Natural killer cell treated with Interleukin-12 subunit alpha and Interleukin-12 subunit beta and Interleukin-15 and Interleukin-18, amount 100 ng/mL, for 72 hours (primary cell): ENCODE results near the gene YWHAB. TPM values are rescaled to one million over a fixed set of nuclear protein-coding genes. Genes with fewer than 3 reads are reported as not detected.

ENCODE experiments used
- ATAC-seq, 2 donors: fragments of 150-1000 bp; cut with Tn5 transposase in 1 of 2; sonication (Bioruptor Pico), chemical (Tn5 transposase) in 1 of 2; 2 replicates each; pipeline ENCODE4 v1.10.0; 2021
- DNase-seq: peaks from one replicate; pipeline ENCODE4 v3.0.0; 2022; ENCODE audit warnings: low spot score
- H3K27ac Mint-ChIP-seq, 2 donors: 1 replicate in 1 of 2; 2 replicates in 1 of 2; pipeline ENCODE4 v1.8.0; 2022; ENCODE audit warnings: mixed read lengths in 2 of 2, mild to moderate bottlenecking in 1 of 2, moderate library complexity in 1 of 2
- H3K27me3 Mint-ChIP-seq, 2 donors: 1 replicate in 1 of 2; 2 replicates in 1 of 2; pipeline ENCODE4 v1.8.0; 2022; ENCODE audit warnings: mixed read lengths in 2 of 2
- H3K36me3 Mint-ChIP-seq: one replicate; pipeline ENCODE4 v1.8.0; 2022; ENCODE audit warnings: mixed read lengths
- H3K4me1 Mint-ChIP-seq, 2 donors: 1 replicate in 1 of 2; 2 replicates in 1 of 2; pipeline ENCODE4 v1.8.0; 2022; ENCODE audit warnings: low read depth in 2 of 2, mixed read lengths in 2 of 2, mild to moderate bottlenecking in 1 of 2
- H3K4me3 Mint-ChIP-seq: one replicate; pipeline ENCODE4 v1.8.0; 2022; ENCODE audit warnings: mixed read lengths
- H3K9me3 Mint-ChIP-seq: 2 replicates; pipeline ENCODE4 v1.8.0; 2022; ENCODE audit warnings: mixed read lengths
- total RNA-seq, 2 donors: library from RNA; stranded (reverse); gene quantifications; one replicate each; pipeline ENCODE4 v1.2.3, GENCODE V29; 2022

The YWHAB gene
- total RNA-seq, result 100 to 1,000 TPM; 189 to 283 TPM

- H3K9me3 Mint-ChIP-seq, result no peaks in the 10 kb centered on the region
- peaks cover 46 to 50% of the 10 kb centered on the region in 2 donors for H3K4me1 Mint-ChIP-seq
Observed at GRCh38 chr20:44885392-44886265, at the start of gene YWHAB. TSS of gene YWHAB (plus strand) at chr20:44885705. CDS start at chr20:44901534, 15,829 bp downstream.

DNA sequence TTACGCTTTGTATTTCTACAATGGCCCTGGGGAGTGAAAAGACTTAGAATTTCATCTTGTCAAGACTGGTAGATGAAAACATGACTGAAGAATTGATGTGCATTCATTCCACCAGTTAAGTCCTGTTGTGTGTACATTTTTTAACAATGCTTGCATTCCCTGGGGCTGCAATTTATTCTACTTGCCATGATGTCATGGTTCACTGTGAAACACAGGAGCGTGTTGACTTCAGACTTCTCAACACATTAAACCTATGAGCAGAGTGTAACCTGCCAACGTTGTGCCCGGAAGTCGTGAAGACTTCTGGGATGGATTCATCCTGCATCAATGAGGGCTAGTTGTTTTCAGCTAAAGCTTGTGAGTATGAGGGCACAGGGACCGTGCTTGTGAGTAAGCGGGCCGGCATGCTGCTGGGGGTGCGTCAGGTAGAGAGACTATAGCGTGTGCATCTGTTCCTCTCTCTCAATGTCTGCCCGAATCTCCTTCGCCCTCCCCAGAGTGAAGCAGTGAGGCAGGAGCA, 48.8 kb upstream of the YWHAB start:
- Mint-ChIP-seq H3K9me3 (no peaks in the 10 kb centered on the region), H3K4me1 (peaks cover 0 to 7% of the 10 kb centered on the region in 2 donors), H3K27ac (no peak overlapping the region), H3K36me3 (peaks cover 4% of the 10 kb centered on the region), H3K4me3 (no peak overlapping the region), H3K27me3 (peaks cover 18 to 33% of the 10 kb centered on the region in 2 donors)
- no peak for ATAC-seq
- no peak for DNase-seq

More at GRCh38 chr20:44885392-44886265, at the start of gene YWHAB:
- no peaks in the 10 kb centered on the region for H3K36me3 Mint-ChIP-seq
- peak within 1 kb of the TSS; percentile 97 for H3K4me3 Mint-ChIP-seq
- peak within 1 kb of the TSS; percentile 92 to 95 for H3K27ac Mint-ChIP-seq
- H3K27me3 Mint-ChIP-seq, result no peaks in the 10 kb centered on the region
- peak; percentile 99 for ATAC-seq
- peak; percentile 99 for DNase-seq

DNA sequence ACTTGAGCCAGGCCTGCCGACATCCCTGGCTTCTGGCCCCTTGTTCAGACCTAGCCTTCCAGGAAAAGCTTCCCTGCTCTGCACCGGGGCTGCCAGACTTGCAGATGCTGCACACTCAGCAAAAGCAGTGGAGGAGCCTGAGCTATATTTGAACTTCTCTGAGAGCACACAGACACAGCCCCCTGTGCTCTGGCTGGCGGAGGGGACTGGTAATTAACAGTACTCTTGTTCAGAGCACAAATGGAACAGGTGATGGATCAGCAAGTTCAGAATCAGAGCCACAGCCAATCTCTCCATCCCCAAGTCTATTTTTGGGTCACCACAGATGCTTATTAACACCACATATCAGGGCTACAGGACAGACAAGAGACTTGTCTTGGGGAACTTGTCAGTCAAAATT, 47.6 kb upstream of the YWHAB start:
- ATAC-seq (no peak), DNase-seq (no peak)
- peaks cover 4% of the 10 kb centered on the region for H3K36me3 Mint-ChIP-seq
- H3K27ac Mint-ChIP-seq, result no peak overlapping the region
- H3K9me3 Mint-ChIP-seq, result no peaks in the 10 kb centered on the region
- peaks cover 0 to 7% of the 10 kb centered on the region in 2 donors for H3K4me1 Mint-ChIP-seq
- H3K4me3 Mint-ChIP-seq, result no peak overlapping the region
- peaks cover 19 to 27% of the 10 kb centered on the region in 2 donors for H3K27me3 Mint-ChIP-seq

- peaks cover 23 to 26% of the 10 kb centered on the region in 2 donors for H3K27me3 Mint-ChIP-seq
- ATAC-seq (no peak), DNase-seq (no peak)
- no peak overlapping the region for H3K27ac Mint-ChIP-seq
- no peak overlapping the region for H3K4me3 Mint-ChIP-seq
- H3K4me1 Mint-ChIP-seq, result peaks cover 0 to 7% of the 10 kb centered on the region in 2 donors
- peaks cover 4% of the 10 kb centered on the region for H3K36me3 Mint-ChIP-seq
- no peaks in the 10 kb centered on the region for H3K9me3 Mint-ChIP-seq
Observed at GRCh38 chr20:44838521-44838920, 47.0 kb upstream of the YWHAB start.

GRCh38 chr20:44839481-44839880, 46.0 kb upstream of the YWHAB start:
- Mint-ChIP-seq H3K4me3 (no peak overlapping the region), H3K9me3 (no peaks in the 10 kb centered on the region), H3K27ac (no peak overlapping the region), H3K36me3 (peaks cover 4% of the 10 kb centered on the region), H3K27me3 (peaks cover 25 to 26% of the 10 kb centered on the region in 2 donors), H3K4me1 (peaks cover 0 to 7% of the 10 kb centered on the region in 2 donors)
- ATAC-seq (no peak), DNase-seq (no peak)

GRCh38 chr20:44840826-44841225, 44.7 kb upstream of the YWHAB start:
- DNase-seq (no peak), ATAC-seq (no peak)
- peaks cover 4% of the 10 kb centered on the region for H3K36me3 Mint-ChIP-seq
- no peaks in the 10 kb centered on the region for H3K9me3 Mint-ChIP-seq
- peaks cover 23 to 27% of the 10 kb centered on the region in 2 donors for H3K27me3 Mint-ChIP-seq
- no peaks in the 10 kb centered on the region for H3K4me1 Mint-ChIP-seq
- H3K27ac Mint-ChIP-seq, result no peak overlapping the region
- H3K4me3 Mint-ChIP-seq, result no peak overlapping the region

DNA sequence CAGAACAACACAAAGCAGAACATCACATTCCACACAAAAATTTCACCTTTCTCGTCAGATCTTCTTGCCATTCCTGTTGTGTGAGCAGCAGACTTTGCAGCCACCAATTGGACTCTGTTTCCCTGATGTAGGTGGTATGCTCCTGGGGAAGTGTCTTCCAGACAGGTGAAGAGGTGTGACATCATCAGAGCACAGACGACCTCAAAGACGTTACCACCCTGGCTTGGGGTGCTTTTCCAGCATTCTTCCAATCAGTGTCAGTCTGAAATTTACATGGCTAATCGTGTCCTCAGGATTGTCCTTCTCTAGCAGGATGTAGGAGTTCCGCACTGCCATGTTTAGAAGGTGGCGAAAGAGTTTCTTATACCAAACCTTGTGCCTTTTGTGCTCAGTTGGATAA, 43.5 kb upstream of the YWHAB start:
- no peak for DNase-seq
- Mint-ChIP-seq H3K27me3 (peaks cover 23 to 27% of the 10 kb centered on the region in 2 donors), H3K36me3 (peaks cover 4% of the 10 kb centered on the region)

DNA sequence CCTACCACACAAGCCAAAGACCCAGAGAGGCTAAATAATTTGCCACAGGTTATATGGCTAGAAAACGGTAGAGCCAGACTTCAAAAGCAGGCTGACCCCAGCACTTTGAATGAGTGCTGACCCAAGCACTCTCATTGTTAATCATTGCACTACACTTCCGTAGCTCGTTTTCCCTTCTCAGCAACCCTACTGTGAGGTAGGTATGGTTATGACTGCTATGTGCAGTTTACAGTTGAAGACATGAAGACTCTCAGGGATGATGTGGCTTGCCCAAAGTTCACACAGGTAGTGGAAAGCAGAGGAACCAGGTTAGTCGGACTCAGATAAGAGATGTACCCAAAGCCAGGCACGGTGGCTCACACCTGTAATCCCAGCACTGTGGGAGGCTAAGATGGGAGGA, 41.6 kb upstream of the YWHAB start:
- Mint-ChIP-seq H3K27me3 (peaks cover 20 to 27% of the 10 kb centered on the region in 2 donors), H3K27ac (no peak overlapping the region)

More for the DNA sequence above, 43.5 kb upstream of the YWHAB start:
- no peaks in the 10 kb centered on the region for H3K4me1 Mint-ChIP-seq
- ATAC-seq, result no peak
- no peaks in the 10 kb centered on the region for H3K9me3 Mint-ChIP-seq
- no peak overlapping the region for H3K27ac Mint-ChIP-seq
- no peak overlapping the region for H3K4me3 Mint-ChIP-seq

DNA sequence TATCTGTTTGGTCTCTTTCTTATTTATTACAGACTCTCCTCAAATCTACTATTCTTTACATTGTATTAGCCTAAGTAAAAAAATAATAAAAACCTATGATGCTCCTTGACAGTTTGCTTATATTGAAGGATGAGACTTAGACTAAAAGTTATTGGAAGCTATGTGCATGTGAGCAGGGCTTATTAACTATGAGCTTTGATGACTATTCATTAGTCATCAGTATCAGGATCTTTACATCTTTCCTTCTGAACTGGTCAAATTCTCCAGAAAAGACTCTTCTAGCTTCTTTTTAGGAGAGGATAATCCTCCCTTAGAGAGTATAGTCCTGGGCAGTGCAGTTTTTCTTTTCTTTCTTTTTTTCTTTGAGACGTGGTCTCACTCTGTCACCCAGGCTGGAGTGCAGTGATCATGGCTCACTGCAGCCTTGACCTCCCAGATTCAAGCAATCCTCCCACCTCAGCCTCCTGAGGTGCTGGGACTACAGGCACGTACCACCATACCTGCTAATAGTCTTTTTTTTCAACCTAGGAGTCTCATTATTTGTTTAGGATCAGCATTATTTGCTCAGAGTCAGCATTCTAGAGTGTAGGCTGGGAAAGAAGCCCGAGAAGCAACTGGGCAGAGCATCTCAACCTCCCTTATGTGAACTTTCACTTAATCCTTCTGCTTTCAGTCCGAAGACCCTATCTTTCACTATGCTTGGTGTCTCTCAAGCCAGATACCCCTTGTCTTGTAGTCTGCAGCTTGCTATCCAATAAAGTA, 37.1 kb upstream of the YWHAB start:
- ATAC-seq (no peak), DNase-seq (no peak)
- Mint-ChIP-seq H3K36me3 (no peaks in the 10 kb centered on the region), H3K27me3 (peaks cover 13 to 19% of the 10 kb centered on the region in 2 donors), H3K27ac (no peak overlapping the region), H3K4me1 (no peaks in the 10 kb centered on the region), H3K9me3 (no peaks in the 10 kb centered on the region), H3K4me3 (no peak overlapping the region)

More for the DNA sequence above, 41.6 kb upstream of the YWHAB start:
- ATAC-seq (no peak), DNase-seq (no peak)
- Mint-ChIP-seq H3K4me1 (no peaks in the 10 kb centered on the region), H3K4me3 (no peak overlapping the region), H3K36me3 (peaks cover 4% of the 10 kb centered on the region), H3K9me3 (no peaks in the 10 kb centered on the region)

- Mint-ChIP-seq H3K27ac (no peak overlapping the region), H3K27me3 (peaks cover 13 to 16% of the 10 kb centered on the region in 2 donors), H3K36me3 (no peaks in the 10 kb centered on the region), H3K4me3 (no peak overlapping the region), H3K4me1 (no peaks in the 10 kb centered on the region), H3K9me3 (no peaks in the 10 kb centered on the region)
- DNase-seq, result no peak
- no peak for ATAC-seq
Observed at GRCh38 chr20:44849703-44850102, 35.8 kb upstream of the YWHAB start.

DNA sequence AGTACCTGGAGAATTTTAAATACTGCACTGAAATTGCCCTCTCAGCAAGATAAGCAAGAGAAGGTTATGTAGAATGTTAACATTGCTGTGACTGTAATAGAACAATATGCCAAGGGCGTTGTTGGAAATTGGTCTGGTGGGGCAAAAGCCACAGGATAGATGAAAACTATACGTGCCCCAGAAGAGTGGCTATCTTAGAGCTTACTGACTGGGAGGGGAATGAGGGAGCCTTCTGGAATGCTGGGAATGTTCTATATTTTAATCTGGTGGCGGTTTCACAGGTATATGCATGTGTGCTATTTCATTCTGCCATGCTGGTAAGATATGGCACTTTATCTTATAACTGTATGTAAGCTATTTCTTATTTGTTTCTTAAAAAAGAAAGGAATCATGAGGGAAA, 35.2 kb upstream of the YWHAB start:
- DNase-seq, result no peak
- no peaks in the 10 kb centered on the region for H3K9me3 Mint-ChIP-seq
- H3K27ac Mint-ChIP-seq, result no peak overlapping the region
- H3K4me3 Mint-ChIP-seq, result no peak overlapping the region
- no peaks in the 10 kb centered on the region for H3K4me1 Mint-ChIP-seq
- no peak for ATAC-seq
- no peaks in the 10 kb centered on the region for H3K36me3 Mint-ChIP-seq
- H3K27me3 Mint-ChIP-seq, result peaks cover 13 to 16% of the 10 kb centered on the region in 2 donors

GRCh38 chr20:44850837-44851236, 34.7 kb upstream of the YWHAB start:
- Mint-ChIP-seq H3K36me3 (no peaks in the 10 kb centered on the region), H3K27ac (no peak overlapping the region), H3K4me1 (no peaks in the 10 kb centered on the region), H3K27me3 (peaks cover 14 to 16% of the 10 kb centered on the region in 2 donors), H3K4me3 (no peak overlapping the region), H3K9me3 (no peaks in the 10 kb centered on the region)
- DNase-seq (no peak), ATAC-seq (no peak)

GRCh38 chr20:44851545-44851944, 34.0 kb upstream of the YWHAB start:
- Mint-ChIP-seq H3K4me1 (peaks cover 2% of the 10 kb centered on the region in 2 donors), H3K4me3 (no peak overlapping the region), H3K36me3 (no peaks in the 10 kb centered on the region), H3K27me3 (peaks cover 16 to 18% of the 10 kb centered on the region in 2 donors), H3K27ac (no peak overlapping the region), H3K9me3 (no peaks in the 10 kb centered on the region)
- ATAC-seq (no peak), DNase-seq (no peak)

- ATAC-seq, result no peak
- no peak overlapping the region for H3K27ac Mint-ChIP-seq
- no peaks in the 10 kb centered on the region for H3K9me3 Mint-ChIP-seq
- H3K36me3 Mint-ChIP-seq, result no peaks in the 10 kb centered on the region
- DNase-seq, result no peak
- peaks cover 8 to 11% of the 10 kb centered on the region in 2 donors for H3K4me1 Mint-ChIP-seq
- H3K4me3 Mint-ChIP-seq, result no peak overlapping the region
- peaks cover 6 to 14% of the 10 kb centered on the region in 2 donors for H3K27me3 Mint-ChIP-seq
Observed at GRCh38 chr20:44856442-44856841, 29.1 kb upstream of the YWHAB start.
